Panc1 (cell line): Measurements from ENCODE around the gene CCL20. TPM values are rescaled to one million over a fixed set of nuclear protein-coding genes. Genes with fewer than 3 reads are reported as not detected.

ENCODE experiments used
- ATAC-seq: fragments of 200-7000 bp; cut with Tn5 transposase; 2 replicates; pipeline ENCODE4 v1.9.1; 2020; ENCODE audit warnings: mild to moderate bottlenecking, moderate library complexity
- BruUV-seq: library from RNA; stranded (reverse); fragments of 400-500 nt; replicated peaks from 2 replicates; lab custom pipeline; 2021; lab: Mats Ljungman, UMichigan
- CTCF ChIA-PET: fragments of 300-600 bp; sonication (Branson Sonifier 250); formaldehyde crosslinking; loops from one replicate; lab custom pipeline; 2022; ENCODE audit warnings: antibody characterized with exemption; lab: Charles Lee
- POLR2A ChIA-PET: fragments of 300-600 bp; sonication (Branson Sonifier 250); formaldehyde crosslinking; loops from one replicate; lab custom pipeline; 2022; ENCODE audit warnings: antibody characterized with exemption; lab: Charles Lee
- DNase-seq: peaks from one replicate; pipeline ENCODE4 v3.0.0-alpha.2; 2010; ENCODE audit warnings: low read depth, low spot score
- H3K27ac ChIP-seq: 2 replicates; pipeline ENCODE4 v1.5.1; 2011; ENCODE audit warnings: mild to moderate bottlenecking, low read length, inconsistent platforms
- H3K27me3 ChIP-seq: fragments of 200-500 bp; sonication (Bioruptor generic); 2 replicates; pipeline ENCODE4 v1.6.0; 2014; ENCODE audit warnings: low read length, inconsistent platforms; ENCODE audit not compliant: control insufficient read depth, insufficient read depth
- H3K36me3 ChIP-seq: fragments of 200-500 bp; sonication (Bioruptor generic); 2 replicates; pipeline ENCODE4 v1.5.1; 2014; ENCODE audit warnings: inconsistent platforms, mild to moderate bottlenecking, low read length, moderate library complexity; ENCODE audit not compliant: control insufficient read depth, insufficient read depth
- H3K4me1 ChIP-seq: 2 replicates; pipeline ENCODE4 v1.5.1; 2011; ENCODE audit warnings: inconsistent platforms, mild to moderate bottlenecking, low read length, moderate library complexity; ENCODE audit not compliant: control insufficient read depth, insufficient read depth
- H3K4me3 ChIP-seq, 2 experiments: 2 replicates each; pipeline ENCODE4 v1.5.1; 2011 to 2012; ENCODE audit warnings: low read depth in 2 of 2, low read length in 2 of 2, mild to moderate bottlenecking in 2 of 2, inconsistent platforms in 1 of 2, moderate library complexity in 1 of 2
- H3K9me3 ChIP-seq: fragments of 200-500 bp; sonication (Bioruptor generic); 2 replicates; pipeline ENCODE4 v1.5.1; 2014; ENCODE audit warnings: low read depth, mild to moderate bottlenecking, inconsistent platforms, low read length, moderate library complexity; ENCODE audit not compliant: control insufficient read depth, insufficient read depth
- CTCF ChIP-seq: fragments of 450-650 bp; IDR thresholded peaks from 2 replicates; pipeline ENCODE4 v1.5.1; 2017; ENCODE audit warnings: mild to moderate bottlenecking
- POLR2AphosphoS5 ChIP-seq: IDR thresholded peaks from 2 replicates; pipeline ENCODE4 v1.6.1; 2012; ENCODE audit warnings: mild to moderate bottlenecking, low read depth, low read length, moderate library complexity
- REST ChIP-seq, 2 experiments: IDR thresholded peaks; 2 replicates each; pipeline ENCODE4 v1.6.1; 2011 to 2012; ENCODE audit warnings: low read depth in 2 of 2, control low read depth in 1 of 2, low read length in 1 of 2, mild to moderate bottlenecking in 1 of 2, moderate library complexity in 1 of 2; ENCODE audit not compliant: insufficient read depth in 1 of 2
- SIN3A ChIP-seq: IDR thresholded peaks from 2 replicates; pipeline ENCODE4 v1.6.1; 2012; ENCODE audit warnings: low read depth, mild to moderate bottlenecking, low read length, moderate library complexity, borderline replicate concordance; ENCODE audit not compliant: insufficient read depth
- TCF7L2 ChIP-seq: IDR thresholded peaks from 2 replicates; pipeline ENCODE4 v1.6.1; 2011; ENCODE audit warnings: mild to moderate bottlenecking, low read depth, low read length, inconsistent platforms
- in situ Hi-C: cut with HindIII; loops from 2 replicates; pipeline ENCODE4 v1.10.0; 2016; ENCODE audit warnings: low sequenced_read_pairs, low pct_unique_long_range_greater_than_20kb
- intact Hi-C: fragments of 100-400 bp; cut with micrococcal nuclease; formaldehyde crosslinking; loops from one replicate; pipeline ENCODE4 v1.10.0; 2022; ENCODE audit not compliant: unreplicated experiment
- total RNA-seq: library from RNA; stranded (reverse); gene quantifications from one replicate; pipeline ENCODE4 v1.2.1, GENCODE V29; 2021; ENCODE audit not compliant: unreplicated experiment

CCL20 gene
- total RNA-seq, 1 experiment from 2014 or later = not detected

- intact Hi-C loops (no loop called here), in situ Hi-C loops (no loop called here)
- Histone ChIP-seq H3K36me3 (no peaks in the 10 kb centered on the region), H3K27ac (no peak overlapping the region), H3K27me3 (no peaks in the 10 kb centered on the region), H3K4me1 (no peaks in the 10 kb centered on the region), H3K4me3 (no peak overlapping the region), H3K9me3 (no peaks in the 10 kb centered on the region)
- TF ChIP-seq CTCF = no peak
- TF ChIP-seq POLR2AphosphoS5 = no peak
- TF ChIP-seq REST (IDR thresholded peaks at IDR 0.05; ENCODE audit: insufficient read depth in 1 of 2, low read depth in 2 of 2, low read length in 1 of 2) = no peak
- no peak for TF ChIP-seq SIN3A
- no peak for TF ChIP-seq TCF7L2
- no TSS peak for BruUV-seq
- POLR2A ChIA-PET = no interaction called here
- DNase-seq (no peak), ATAC-seq (no peak)
- CTCF ChIA-PET = no interaction called here
Measured at GRCh38 chr2:227848586-227848985, 34.9 kb downstream of the CCL20 start.

- H3K27ac ChIP-seq = no peak overlapping the region
Measured at GRCh38 chr2:227849906-227850305, 36.3 kb downstream of the CCL20 start.

GRCh38 chr2:227853204-227853629 is 39.6 kb downstream of the CCL20 start:
- DNase-seq (no peak), ATAC-seq (peak; percentile 62)
- no peaks in the 10 kb centered on the region for H3K4me1 ChIP-seq
- H3K9me3 ChIP-seq = no peaks in the 10 kb centered on the region
- CTCF ChIA-PET = no interaction called here
- POLR2A ChIA-PET = no interaction called here
- intact Hi-C loops = no loop called here
- TF ChIP-seq REST (IDR thresholded peaks at IDR 0.05; ENCODE audit: insufficient read depth in 1 of 2, low read depth in 2 of 2, low read length in 1 of 2) (no peak), CTCF (no peak), POLR2AphosphoS5 (no peak), SIN3A (no peak), TCF7L2 (no peak)
- H3K36me3 ChIP-seq = no peaks in the 10 kb centered on the region
- no peaks in the 10 kb centered on the region for H3K27me3 ChIP-seq
- no TSS peak for BruUV-seq
- in situ Hi-C loops = no loop called here
- H3K27ac ChIP-seq = peak overlapping the region; percentile 9; the same call in 1 of the 2 replicates
- H3K4me3 ChIP-seq = no peak overlapping the region

More at GRCh38 chr2:227849906-227850305, 36.3 kb downstream of the CCL20 start:
- H3K36me3 ChIP-seq = no peaks in the 10 kb centered on the region
- CTCF ChIA-PET = no interaction called here
- DNase-seq (no peak), ATAC-seq (no peak)
- POLR2A ChIA-PET = no interaction called here
- TF ChIP-seq TCF7L2 = no peak
- no peak for TF ChIP-seq SIN3A
- TF ChIP-seq POLR2AphosphoS5 = no peak
- in situ Hi-C loops (no loop called here), intact Hi-C loops (no loop called here)
- H3K4me1 ChIP-seq = no peaks in the 10 kb centered on the region
- H3K27me3 ChIP-seq = no peaks in the 10 kb centered on the region
- no peak overlapping the region for H3K4me3 ChIP-seq
- no peaks in the 10 kb centered on the region for H3K9me3 ChIP-seq
- BruUV-seq = no TSS peak
